HG02943 (cell line): ENCODE results near the gene TIAM1.

ENCODE experiments used
- ATAC-seq: cut with Tn5 transposase; IDR thresholded peaks from one replicate; pipeline ENCODE4 v1.9.1; 2021; ENCODE audit warnings: mild to moderate bottlenecking, low read depth, moderate library complexity; ENCODE audit not compliant: unreplicated experiment

Gene TIAM1

GRCh38 chr21:31335957-31336738 is 7.9 kb downstream of the TIAM1 start:
- no peak for ATAC-seq

GRCh38 chr21:31334648-31335121 is 9.4 kb downstream of the TIAM1 start:
- no peak for ATAC-seq

- ATAC-seq: no peak
Observed at GRCh38 chr21:31332525-31332924, 11.5 kb downstream of the TIAM1 start.

- ATAC-seq: no peak
Observed at GRCh38 chr21:31331231-31331630, 12.8 kb downstream of the TIAM1 start.

GRCh38 chr21:31330144-31330483 is 13.9 kb downstream of the TIAM1 start:
- no peak for ATAC-seq

- ATAC-seq: no peak
Observed at GRCh38 chr21:31329456-31330143, 14.5 kb downstream of the TIAM1 start.

GRCh38 chr21:31326522-31327242 is 17.4 kb downstream of the TIAM1 start:
- ATAC-seq: peak; percentile 99

GRCh38 chr21:31318971-31319370 is 25.1 kb downstream of the TIAM1 start:
- ATAC-seq: no peak

- no peak for ATAC-seq
Observed at GRCh38 chr21:31317688-31318087, 26.4 kb downstream of the TIAM1 start.

- ATAC-seq: no peak
Observed at GRCh38 chr21:31316488-31317169, 27.4 kb downstream of the TIAM1 start.

GRCh38 chr21:31316072-31316471 is 28.0 kb downstream of the TIAM1 start:
- no peak for ATAC-seq

GRCh38 chr21:31310750-31311149 is 33.3 kb downstream of the TIAM1 start:
- ATAC-seq: no peak

GRCh38 chr21:31308584-31308983 is 35.5 kb downstream of the TIAM1 start:
- no peak for ATAC-seq

GRCh38 chr21:31305888-31306287 is 38.2 kb downstream of the TIAM1 start:
- ATAC-seq: no peak

- no peak for ATAC-seq
Observed at GRCh38 chr21:31299291-31300147, 44.5 kb downstream of the TIAM1 start.

GRCh38 chr21:31298618-31299269 is 45.3 kb downstream of the TIAM1 start:
- no peak for ATAC-seq

- ATAC-seq: no peak
Observed at GRCh38 chr21:31297806-31298205, 46.3 kb downstream of the TIAM1 start.

GRCh38 chr21:31295676-31296075 is 48.4 kb downstream of the TIAM1 start:
- ATAC-seq: no peak

- ATAC-seq: no peak
Observed at GRCh38 chr21:31294691-31295090, 49.4 kb downstream of the TIAM1 start.
